Measurements from ENCODE around the gene TRIAP1. TPM values are rescaled to one million over a fixed set of nuclear protein-coding genes. Genes with fewer than 3 reads are reported as not detected.

Gene TRIAP1
- total and polyA plus RNA-seq, 8 donors, result 4.7 to 40.6 (median 14.7) TPM

GRCh38 chr12:120460157-120460556, 14.0 kb upstream of the TRIAP1 start:
- peaks cover 68 to 100% (median 100%) of the 10 kb centered on the region in 4 donors for H3K36me3 ChIP-seq
- H3K9me3 ChIP-seq, result no peaks in the 10 kb centered on the region
- no peak for DNase-seq
- H3K27ac ChIP-seq, result no peak overlapping the region
- H3K27me3 ChIP-seq, result no peaks in the 10 kb centered on the region
- TF ChIP-seq POLR2A (IDR thresholded peaks at IDR 0.05) (no peak), CTCF (IDR thresholded peaks at IDR 0.05) (no peak), POLR2AphosphoS5 (IDR thresholded peaks at IDR 0.05) (no peak), EP300 (IDR thresholded peaks at IDR 0.05) (no peak)
- WGBS, 5 donors, result 87 to 91% (median 89%) methylated on average over 3 of the region's 3 CpGs
- peaks cover 0 to 2% (median under 1%) of the 10 kb centered on the region in 4 donors for H3K4me1 ChIP-seq
- no peak overlapping the region for H3K4me3 ChIP-seq
- intact Hi-C loops (cut with DNase I; ENCODE audit: low total_unique reads), result no loop called here

DNA sequence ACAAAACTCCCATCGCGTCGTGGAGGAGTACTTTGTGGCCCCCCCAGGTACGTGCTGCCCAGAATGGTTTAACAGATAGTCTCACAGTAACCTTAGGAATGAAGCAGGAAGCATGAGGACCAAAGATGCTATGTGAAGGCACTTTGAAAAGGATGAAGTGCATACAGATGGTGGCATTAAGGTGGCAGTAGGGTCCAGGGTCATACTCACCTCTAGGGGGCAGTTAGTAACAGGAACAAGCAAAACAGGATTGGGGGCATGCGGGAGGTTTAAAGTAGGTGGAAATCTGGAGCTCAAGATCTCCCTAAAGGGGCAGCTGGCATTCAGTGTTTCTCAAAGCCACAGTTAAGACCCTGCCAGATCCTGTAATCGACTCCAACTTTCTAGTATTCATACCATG, 10.9 kb upstream of the TRIAP1 start:
- no peak for DNase-seq
- Histone ChIP-seq H3K4me1 (peaks cover 0 to 13% (median 6%) of the 10 kb centered on the region in 4 donors), H3K27me3 (no peaks in the 10 kb centered on the region), H3K27ac (no peak overlapping the region), H3K4me3 (no peak overlapping the region), H3K9me3 (no peaks in the 10 kb centered on the region), H3K36me3 (peaks cover 38 to 98% (median 92%) of the 10 kb centered on the region in 4 donors)
- intact Hi-C loops (cut with DNase I; ENCODE audit: low total_unique reads), result no loop called here
- TF ChIP-seq POLR2AphosphoS5 (IDR thresholded peaks at IDR 0.05), result no peak
- no peak for TF ChIP-seq POLR2A (IDR thresholded peaks at IDR 0.05)
- TF ChIP-seq EP300 (IDR thresholded peaks at IDR 0.05), result no peak
- TF ChIP-seq CTCF (IDR thresholded peaks at IDR 0.05), result no peak
- WGBS, 5 donors, result 68 to 81% (median 75%) methylated on average over 6 of the region's 6 CpGs

DNA sequence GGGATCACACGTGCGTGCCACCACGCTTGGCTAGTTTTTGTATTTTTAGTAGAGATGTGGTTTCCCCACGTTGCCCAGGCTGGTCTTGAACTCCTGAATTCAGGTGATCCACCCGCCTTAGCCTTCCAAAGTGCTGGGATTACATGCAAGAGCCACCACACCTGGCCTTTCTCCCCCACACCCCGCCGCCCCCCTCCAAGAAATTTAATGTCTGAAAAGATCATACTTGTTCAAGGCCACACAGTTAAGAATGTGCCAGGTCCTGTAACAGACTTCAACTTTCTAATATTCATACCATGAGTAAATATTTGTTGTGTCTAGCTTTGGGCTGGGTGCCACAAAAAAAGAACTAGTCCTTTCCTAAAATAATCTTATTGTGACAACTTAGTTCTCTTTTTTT, 9.1 kb upstream of the TRIAP1 start:
- no peaks in the 10 kb centered on the region for H3K9me3 ChIP-seq
- H3K4me1 ChIP-seq, result peaks cover 0 to 13% (median 6%) of the 10 kb centered on the region in 4 donors
- DNase-seq, result no peak
- no peak overlapping the region for H3K4me3 ChIP-seq
- 90 to 91% (median 90%) methylated on average over 7 of the region's 7 CpGs for WGBS, 5 donors
- intact Hi-C loops (cut with DNase I; ENCODE audit: low total_unique reads), result no loop called here
- peaks cover 23 to 93% (median 83%) of the 10 kb centered on the region in 4 donors for H3K36me3 ChIP-seq
- TF ChIP-seq POLR2AphosphoS5 (IDR thresholded peaks at IDR 0.05) (no peak), POLR2A (IDR thresholded peaks at IDR 0.05) (no peak), CTCF (IDR thresholded peaks at IDR 0.05) (no peak), EP300 (IDR thresholded peaks at IDR 0.05) (no peak)
- no peaks in the 10 kb centered on the region for H3K27me3 ChIP-seq
- H3K27ac ChIP-seq, result no peak overlapping the region

DNA sequence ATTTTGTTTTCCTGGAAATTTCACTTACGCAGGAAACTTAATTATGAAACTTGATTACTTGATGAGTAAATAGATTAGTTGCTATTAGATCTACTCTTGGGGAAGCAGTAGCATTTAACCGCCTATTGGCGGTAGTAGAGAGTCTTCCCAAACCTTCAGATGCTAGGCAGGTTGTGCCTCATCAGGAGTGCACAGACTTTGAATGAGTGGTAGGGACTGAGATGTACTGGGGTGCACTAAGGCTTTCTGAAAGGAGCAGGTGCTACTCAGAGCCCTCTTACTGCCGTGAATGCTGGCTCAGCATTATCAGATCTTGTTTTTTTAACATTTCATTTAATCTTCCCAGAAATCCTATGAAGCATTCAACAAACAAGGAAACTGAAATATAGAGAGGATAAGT, 7.8 kb upstream of the TRIAP1 start:
- Histone ChIP-seq H3K4me3 (no peak overlapping the region), H3K9me3 (no peaks in the 10 kb centered on the region), H3K4me1 (peaks cover 0 to 18% (median 8%) of the 10 kb centered on the region in 4 donors), H3K27ac (peak overlapping the region in 1 of 5 donors; percentile 14), H3K27me3 (no peaks in the 10 kb centered on the region), H3K36me3 (peaks cover 19 to 93% (median 82%) of the 10 kb centered on the region in 4 donors)
- DNase-seq, result no peak
- WGBS, 5 donors, result 59 to 72% (median 64%) methylated on average over 4 of the region's 4 CpGs
- TF ChIP-seq CTCF (IDR thresholded peaks at IDR 0.05) (peak in 4 of 7 experiments; percentile 4 to 42 (median 27)), POLR2A (IDR thresholded peaks at IDR 0.05) (no peak), EP300 (IDR thresholded peaks at IDR 0.05) (no peak)
- intact Hi-C loops (cut with DNase I; ENCODE audit: low total_unique reads), result no loop called here
